Measurements from ENCODE around the gene WDR82. TPM values are rescaled to one million over a fixed set of nuclear protein-coding genes. Genes with fewer than 3 reads are reported as not detected.

The WDR82 gene
- total RNA-seq, 2 donors from 2014 or later, result 78.4 to 84.2 TPM

DNA sequence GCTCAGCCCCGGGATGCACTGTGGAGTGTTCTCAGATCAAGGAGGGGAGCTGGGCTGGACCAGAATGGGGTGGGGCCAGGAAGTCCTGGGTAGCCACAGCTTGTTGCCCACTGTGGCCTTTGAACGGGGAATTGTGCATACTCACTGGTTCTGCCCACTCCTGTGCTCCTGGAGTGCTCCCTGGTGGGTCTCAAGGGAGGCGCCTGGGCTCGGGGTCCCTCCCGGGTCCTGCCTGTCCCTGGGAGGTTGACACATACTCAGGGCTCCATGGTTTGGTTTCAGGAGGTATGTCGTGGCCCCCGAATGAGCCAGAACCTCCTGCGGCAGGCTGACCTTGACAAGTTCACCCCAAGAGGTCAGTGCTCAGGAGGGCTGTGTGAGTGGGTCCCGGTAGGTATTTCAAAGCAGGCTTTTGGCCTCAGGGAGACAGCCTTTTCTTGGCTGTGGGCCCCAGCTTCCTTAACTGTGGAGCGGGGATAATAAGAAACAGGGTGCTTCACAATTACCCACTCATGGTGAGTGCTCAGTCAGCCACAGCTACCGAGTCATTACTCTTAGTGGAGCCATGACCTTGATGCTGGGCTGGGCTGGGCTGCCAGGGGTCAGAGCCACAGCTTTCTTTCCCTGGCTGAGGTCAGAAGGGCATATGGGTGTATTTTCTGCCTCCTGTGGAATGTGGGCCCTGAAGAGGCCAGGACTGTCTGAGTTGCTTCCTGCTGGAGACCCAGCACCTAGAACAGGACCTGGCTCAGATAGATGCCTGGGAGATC, 45.3 kb upstream of the WDR82 start:
- TF ChIP-seq CTCF (conservative IDR thresholded peaks at IDR 0.05), result no peak
- Mint-ChIP-seq H3K4me3 (no peak overlapping the region), H3K27me3 (ENCODE audit: insufficient read depth) (peaks cover 10% of the 10 kb centered on the region), H3K4me1 (no peaks in the 10 kb centered on the region), H3K27ac (no peak overlapping the region), H3K9me3 (no peaks in the 10 kb centered on the region), H3K36me3 (ENCODE audit: low read depth) (no peaks in the 10 kb centered on the region)
- no peak for DNase-seq
- no peak overlapping the region for H3K27ac ChIP-seq (ENCODE audit: low read depth, low read length)
- peaks cover 9% of the 10 kb centered on the region for H3K27me3 ChIP-seq (ENCODE audit: control insufficient read depth, insufficient read depth, low read length, poor library complexity, severe bottlenecking)
- H3K36me3 ChIP-seq (ENCODE audit: control insufficient read depth, insufficient read depth, low read length), result no peaks in the 10 kb centered on the region
- H3K4me1 ChIP-seq (ENCODE audit: control insufficient read depth, insufficient read depth, low read length), result no peaks in the 10 kb centered on the region
- 91 to 92% methylated on average over 7 to 11 of the region's 11 CpGs for WGBS, 2 experiments (ENCODE audit: insufficient coverage in 1 of 2, insufficient read length in 1 of 2)
- no peak overlapping the region for H3K9ac ChIP-seq (ENCODE audit: extremely low read depth, low read length, poor library complexity, severe bottlenecking)
- H3K4me3 ChIP-seq (ENCODE audit: low read length), result no peak overlapping the region
- H3K9me3 ChIP-seq (ENCODE audit: control insufficient read depth, low read length), result no peaks in the 10 kb centered on the region

GRCh38 chr3:52322466-52322865, 44.0 kb upstream of the WDR82 start:
- no peak for DNase-seq
- Histone ChIP-seq H3K9ac (ENCODE audit: extremely low read depth, low read length, poor library complexity, severe bottlenecking) (no peak overlapping the region), H3K27ac (ENCODE audit: low read depth, low read length) (no peak overlapping the region), H3K4me3 (ENCODE audit: low read length) (no peak overlapping the region), H3K9me3 (ENCODE audit: control insufficient read depth, low read length) (no peaks in the 10 kb centered on the region), H3K4me1 (ENCODE audit: control insufficient read depth, insufficient read depth, low read length) (no peaks in the 10 kb centered on the region), H3K36me3 (ENCODE audit: control insufficient read depth, insufficient read depth, low read length) (no peaks in the 10 kb centered on the region), H3K27me3 (ENCODE audit: control insufficient read depth, insufficient read depth, low read length, poor library complexity, severe bottlenecking) (peaks cover 18% of the 10 kb centered on the region)
- no peaks in the 10 kb centered on the region for H3K36me3 Mint-ChIP-seq (ENCODE audit: low read depth)
- H3K27ac Mint-ChIP-seq, result no peak overlapping the region
- H3K4me1 Mint-ChIP-seq, result peaks cover 1% of the 10 kb centered on the region
- no peaks in the 10 kb centered on the region for H3K9me3 Mint-ChIP-seq
- H3K27me3 Mint-ChIP-seq (ENCODE audit: insufficient read depth), result peaks cover 21% of the 10 kb centered on the region
- no peak for TF ChIP-seq CTCF (conservative IDR thresholded peaks at IDR 0.05)
- 90 to 98% methylated on average over 7 of the region's 7 CpGs for WGBS, 2 experiments (ENCODE audit: insufficient coverage in 1 of 2, insufficient read length in 1 of 2)
- H3K4me3 Mint-ChIP-seq, result no peak overlapping the region

DNA sequence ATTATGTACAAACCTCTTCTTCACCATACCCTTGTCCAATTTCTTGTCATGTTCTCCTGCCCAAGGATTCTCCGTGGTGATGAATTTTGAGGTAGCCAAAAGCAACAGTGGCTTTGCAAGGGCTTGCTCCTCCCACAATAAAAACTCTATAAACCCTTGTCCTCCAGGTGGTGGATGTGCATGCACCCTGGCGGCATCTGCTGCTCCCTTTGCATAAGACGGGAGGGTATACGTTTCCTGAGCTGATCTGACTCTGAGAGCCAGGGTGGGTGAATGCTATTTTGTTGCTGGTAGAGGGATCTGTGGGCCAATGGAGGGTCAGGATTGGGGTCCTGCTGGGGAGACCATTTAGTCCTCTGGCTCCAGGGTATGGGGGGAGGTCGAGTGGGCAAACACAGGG, 43.0 kb upstream of the WDR82 start:
- no peaks in the 10 kb centered on the region for H3K4me1 ChIP-seq (ENCODE audit: control insufficient read depth, insufficient read depth, low read length)
- no peak overlapping the region for H3K9ac ChIP-seq (ENCODE audit: extremely low read depth, low read length, poor library complexity, severe bottlenecking)
- H3K27ac ChIP-seq (ENCODE audit: low read depth, low read length), result no peak overlapping the region
- no peak overlapping the region for H3K4me3 ChIP-seq (ENCODE audit: low read length)
- Mint-ChIP-seq H3K4me1 (peaks cover 1% of the 10 kb centered on the region), H3K36me3 (ENCODE audit: low read depth) (no peaks in the 10 kb centered on the region), H3K27me3 (ENCODE audit: insufficient read depth) (peaks cover 21% of the 10 kb centered on the region), H3K4me3 (no peak overlapping the region), H3K9me3 (no peaks in the 10 kb centered on the region), H3K27ac (no peak overlapping the region)
- no peak for TF ChIP-seq CTCF (conservative IDR thresholded peaks at IDR 0.05)
- no peaks in the 10 kb centered on the region for H3K9me3 ChIP-seq (ENCODE audit: control insufficient read depth, low read length)
- peaks cover 18% of the 10 kb centered on the region for H3K27me3 ChIP-seq (ENCODE audit: control insufficient read depth, insufficient read depth, low read length, poor library complexity, severe bottlenecking)
- H3K36me3 ChIP-seq (ENCODE audit: control insufficient read depth, insufficient read depth, low read length), result no peaks in the 10 kb centered on the region
- WGBS, 2 experiments (ENCODE audit: insufficient coverage in 1 of 2, insufficient read length in 1 of 2), result 75 to 82% methylated on average over 2 to 5 of the region's 5 CpGs
- no peak for DNase-seq

Data from endodermal cell (in vitro differentiated cells).